HEK293 (cell line): ENCODE results near the gene LMBRD2.

Source experiments
- CTCF ChIA-PET: fragments of 350-600 bp; formaldehyde crosslinking; extraction: SDS; loops from one replicate; lab custom pipeline; 2021; ENCODE audit warnings: antibody characterized with exemption; lab: Yijun Ruan, JAX
- POLR2A ChIA-PET: fragments of 300-600 bp; formaldehyde crosslinking; extraction: SDS; loops from one replicate; lab custom pipeline; 2020; ENCODE audit warnings: antibody characterized with exemption, inconsistent platforms; lab: Yijun Ruan, JAX
- H3K27ac ChIP-seq: fragments of 200-500 bp; sonication (Bioruptor generic); 2 replicates; pipeline ENCODE4 v1.5.1; 2014; ENCODE audit warnings: low read depth, low read length, control low read depth, inconsistent platforms; ENCODE audit errors: extremely low read depth
- H3K36me3 ChIP-seq, 2 experiments: fragments of 200-500 bp in 1 of 2; sonication (Bioruptor generic) in 1 of 2; 1 replicate in 1 of 2; 2 replicates in 1 of 2; pipeline ENCODE4 v1.5.1; 2014 to 2017; ENCODE audit warnings: inconsistent platforms in 2 of 2, low read length in 2 of 2; ENCODE audit not compliant: control insufficient read depth in 2 of 2, insufficient read depth in 1 of 2
- H3K4me1 ChIP-seq: fragments of 200-500 bp; sonication (Bioruptor generic); 2 replicates; pipeline ENCODE4 v1.5.1; 2014; ENCODE audit warnings: mild to moderate bottlenecking, low read length, inconsistent platforms; ENCODE audit not compliant: control insufficient read depth, insufficient read depth
- H3K4me3 ChIP-seq: 2 replicates; pipeline ENCODE4 v1.5.1; 2011; ENCODE audit warnings: low read depth, mild to moderate bottlenecking, control low read depth, low read length, moderate library complexity
- H3K9me3 ChIP-seq: fragments of 200-500 bp; sonication (Bioruptor generic); 2 replicates; pipeline ENCODE4 v1.5.1; 2014; ENCODE audit warnings: low read depth, low read length, inconsistent platforms; ENCODE audit not compliant: control insufficient read depth, insufficient read depth
- PRDM10 ChIP-seq: fragments of 450-650 bp; formaldehyde crosslinking; IDR thresholded peaks from 2 replicates; pipeline ENCODE4 v1.5.1; 2016; ENCODE audit warnings: missing biosample characterization, missing genetic modification characterization
- PRDM2 ChIP-seq: fragments of 450-650 bp; formaldehyde crosslinking; IDR thresholded peaks from 2 replicates; pipeline ENCODE4 v1.5.1; 2016; ENCODE audit warnings: missing biosample characterization, missing genetic modification characterization, borderline replicate concordance
- PRDM6 ChIP-seq: fragments of 450-650 bp; formaldehyde crosslinking; IDR thresholded peaks from 2 replicates; pipeline ENCODE4 v1.5.1; 2017; ENCODE audit warnings: missing biosample characterization, missing genetic modification characterization
- ZBTB44 ChIP-seq: fragments of 450-650 bp; IDR thresholded peaks from 2 replicates; pipeline ENCODE4 v1.5.1; 2018; ENCODE audit warnings: missing biosample characterization, mild to moderate bottlenecking, missing genetic modification characterization
- ZBTB8A ChIP-seq: fragments of 450-650 bp; formaldehyde crosslinking; IDR thresholded peaks from 2 replicates; pipeline ENCODE4 v1.5.1; 2016; ENCODE audit warnings: missing biosample characterization, missing genetic modification characterization
- ZEB2 ChIP-seq: fragments of 450-650 bp; formaldehyde crosslinking; IDR thresholded peaks from 2 replicates; pipeline ENCODE4 v1.5.1; 2016; ENCODE audit warnings: missing biosample characterization, missing genetic modification characterization
- ZFHX2 ChIP-seq: fragments of 450-650 bp; formaldehyde crosslinking; conservative IDR thresholded peaks from 2 replicates; pipeline ENCODE4 v1.5.1; 2016; ENCODE audit warnings: missing biosample characterization, missing genetic modification characterization
- ZNF146 ChIP-seq: fragments of 450-650 bp; formaldehyde crosslinking; IDR thresholded peaks from 2 replicates; pipeline ENCODE4 v1.5.1; 2016; ENCODE audit warnings: missing biosample characterization, missing genetic modification characterization
- ZNF157 ChIP-seq: fragments of 450-650 bp; formaldehyde crosslinking; IDR thresholded peaks from 2 replicates; pipeline ENCODE4 v1.5.1; 2016; ENCODE audit warnings: missing biosample characterization, missing genetic modification characterization
- ZNF221 ChIP-seq: fragments of 450-650 bp; formaldehyde crosslinking; IDR thresholded peaks from 2 replicates; pipeline ENCODE4 v1.5.1; 2017; ENCODE audit warnings: missing biosample characterization, missing genetic modification characterization, borderline replicate concordance
- ZNF311 ChIP-seq: fragments of 450-650 bp; formaldehyde crosslinking; IDR thresholded peaks from 2 replicates; pipeline ENCODE4 v1.5.1; 2017; ENCODE audit warnings: missing biosample characterization, missing genetic modification characterization, borderline replicate concordance
- ZNF354C ChIP-seq: fragments of 450-650 bp; formaldehyde crosslinking; IDR thresholded peaks from 2 replicates; pipeline ENCODE4 v1.5.1; 2016; ENCODE audit warnings: missing biosample characterization, missing genetic modification characterization, low read depth, borderline replicate concordance
- ZNF37A ChIP-seq: fragments of 450-650 bp; IDR thresholded peaks from 2 replicates; pipeline ENCODE4 v1.5.1; 2018; ENCODE audit warnings: missing biosample characterization, missing genetic modification characterization
- ZNF416 ChIP-seq: fragments of 450-650 bp; formaldehyde crosslinking; IDR thresholded peaks from 2 replicates; pipeline ENCODE4 v1.5.1; 2016; ENCODE audit warnings: missing biosample characterization, missing genetic modification characterization
- ZNF426 ChIP-seq: fragments of 450-650 bp; formaldehyde crosslinking; IDR thresholded peaks from 2 replicates; pipeline ENCODE4 v1.5.1; 2017; ENCODE audit warnings: missing biosample characterization, missing genetic modification characterization, mild to moderate bottlenecking, inconsistent platforms, moderate library complexity
- ZNF549 ChIP-seq: fragments of 450-650 bp; IDR thresholded peaks from 2 replicates; pipeline ENCODE4 v1.5.1; 2018; ENCODE audit warnings: missing biosample characterization, missing genetic modification characterization, mild to moderate bottlenecking, inconsistent platforms, moderate library complexity
- ZNF692 ChIP-seq: fragments of 450-650 bp; formaldehyde crosslinking; IDR thresholded peaks from 2 replicates; pipeline ENCODE4 v1.5.1; 2016; ENCODE audit warnings: missing biosample characterization, missing genetic modification characterization

LMBRD2 gene

GRCh38 chr5:36111238-36111637 lies 40.4 kb downstream of the LMBRD2 start (continued):
- TF ChIP-seq PRDM10 (no peak), PRDM2 (tag by site-specific recombination) (no peak), ZNF426 (tag by site-specific recombination) (no peak)

GRCh38 chr5:36108758-36109460 lies 42.8 kb downstream of the LMBRD2 start:
- no peaks in the 10 kb centered on the region for H3K9me3 ChIP-seq
- no peak overlapping the region for H3K27ac ChIP-seq
- no peak overlapping the region for H3K4me3 ChIP-seq
- no peaks in the 10 kb centered on the region for H3K4me1 ChIP-seq
- TF ChIP-seq ZNF221 (tag by site-specific recombination) (no peak), PRDM6 (tag by site-specific recombination) (peak; percentile 31; the same call in 1 of the 2 replicates), ZNF549 (no peak)
- peaks cover 27 to 29% of the 10 kb centered on the region in 2 experiments for H3K36me3 ChIP-seq
- CTCF ChIA-PET: no interaction called here
- POLR2A ChIA-PET: no interaction called here

- Histone ChIP-seq H3K36me3 (peaks cover 24 to 26% of the 10 kb centered on the region in 2 experiments), H3K4me1 (no peaks in the 10 kb centered on the region), H3K9me3 (no peaks in the 10 kb centered on the region), H3K4me3 (no peak overlapping the region), H3K27ac (no peak overlapping the region)
- POLR2A ChIA-PET: no interaction called here
- CTCF ChIA-PET: interaction anchor here (2.6 kb wide), 1 partner anchor 16 kb away, joined by 9 read pairs; no protein-coding TSS in a partner anchor
- TF ChIP-seq ZEB2 (tag by site-specific recombination): no peak
- TF ChIP-seq ZBTB44 (tag by site-specific recombination): no peak
- TF ChIP-seq ZNF416 (tag by site-specific recombination): no peak
- no peak for TF ChIP-seq ZNF37A (tag by site-specific recombination)
- no peak for TF ChIP-seq ZFHX2 (tag by site-specific recombination)
- TF ChIP-seq ZBTB8A (tag by site-specific recombination): no peak
- no peak for TF ChIP-seq ZNF146
- no peak for TF ChIP-seq ZNF157 (tag by site-specific recombination)
- TF ChIP-seq ZNF311 (tag by site-specific recombination): no peak
- TF ChIP-seq ZNF692 (tag by site-specific recombination): no peak
- no peak for TF ChIP-seq ZNF354C (tag by site-specific recombination)
Observed at GRCh38 chr5:36105819-36106218, 45.9 kb downstream of the LMBRD2 start.
